ENCODE results near the gene DLST. TPM values are rescaled to one million over a fixed set of nuclear protein-coding genes. Genes with fewer than 3 reads are reported as not detected.

DLST gene
- polyA plus RNA-seq, 1 of the 3 experiments (the other 2 are of a cell fraction), result 92.3 TPM

- CTCF ChIA-PET, result interaction anchor here (2.2 to 2.5 kb wide), 2 partner anchors 25 to 31 kb away, joined by 5 to 12 read pairs; no protein-coding TSS in a partner anchor
- Histone ChIP-seq H4K20me1 (ENCODE audit: insufficient read depth) (no peaks in the 10 kb centered on the region), H3K4me3 (ENCODE audit: low read depth in 2 of 2, low read length in 1 of 2) (no peak overlapping the region), H3K9me2 (no peaks in the 10 kb centered on the region; the same call in 1 of the 2 replicates), H3K79me2 (ENCODE audit: insufficient read depth) (0 out of 2 replicates have a peak, but pooled peaks cover 5% of the 10 kb centered on the region), H3K36me3 (replicated peaks in 1 of 2; ENCODE audit: control insufficient read depth in 1 of 2, insufficient read depth in 2 of 2, low read length in 1 of 2) (peaks cover 43 to 59% of the 10 kb centered on the region in 2 experiments), H3K9ac (no peak overlapping the region), H3K27ac (ENCODE audit: low read depth in 2 of 2, low read length in 1 of 2) (peak overlapping the region; percentile 72 to 83), H3F3A (replicated peaks; ENCODE audit: insufficient read depth) (peaks cover 43% of the 10 kb centered on the region), H3K4me1 (ENCODE audit: control insufficient read depth in 1 of 2, insufficient read depth in 2 of 2, low read depth in 1 of 2, low read length in 1 of 2) (peaks cover 19 to 22% of the 10 kb centered on the region in 2 experiments), H2AFZ (ENCODE audit: low read depth) (no peak overlapping the region), H3K9me3 (no peaks in the 10 kb centered on the region), H3K27me3 (ENCODE audit: insufficient read depth) (no peaks in the 10 kb centered on the region), H3K4me2 (peak overlapping the region; percentile 38)
- TF ChIP-seq REST (IDR thresholded peaks at IDR 0.05; ENCODE audit: low read depth, low read length) (no peak), FOSL2 (IDR thresholded peaks at IDR 0.05; ENCODE audit: borderline replicate concordance, low read depth) (peak; percentile 1; the same call in 1 of the 2 replicates), MXI1 (IDR thresholded peaks at IDR 0.05; ENCODE audit: low read depth, low read length) (no peak)
- DNase-seq, result no peak
- 78% methylated on average over 5 of the region's 5 CpGs for WGBS (ENCODE audit: low lambda C conversion rate)
- POLR2A ChIA-PET, result no interaction called here
These were observed 46.9 kb upstream of the DLST start for GRCh38 chr14:74834692-74835392.

- CTCF ChIA-PET, result interaction anchor here (0.7 to 2.5 kb wide), 4 partner anchors 20 to 70 kb away, joined by 3 to 12 read pairs (median 7); no protein-coding TSS in a partner anchor
- POLR2A ChIA-PET, result no interaction called here
- WGBS (ENCODE audit: low lambda C conversion rate), result 79% methylated on average over 7 of the region's 7 CpGs
These were observed 46.0 kb upstream of the DLST start for GRCh38 chr14:74835645-74836250.

More at GRCh38 chr14:74835645-74836250, 46.0 kb upstream of the DLST start:
- DNase-seq, result no peak
- Histone ChIP-seq H3K79me2 (ENCODE audit: insufficient read depth) (0 out of 2 replicates have a peak, but pooled peaks cover 5% of the 10 kb centered on the region), H3K9me2 (no peaks in the 10 kb centered on the region; the same call in 1 of the 2 replicates), H3K4me1 (ENCODE audit: control insufficient read depth in 1 of 2, insufficient read depth in 2 of 2, low read depth in 1 of 2, low read length in 1 of 2) (peaks cover 19 to 22% of the 10 kb centered on the region in 2 experiments), H3K27me3 (ENCODE audit: insufficient read depth) (no peaks in the 10 kb centered on the region), H2AFZ (ENCODE audit: low read depth) (no peak overlapping the region), H3F3A (replicated peaks; ENCODE audit: insufficient read depth) (peaks cover 43% of the 10 kb centered on the region), H3K9me3 (no peaks in the 10 kb centered on the region), H3K4me2 (no peak overlapping the region; the same call in 1 of the 2 replicates), H4K20me1 (ENCODE audit: insufficient read depth) (no peaks in the 10 kb centered on the region), H3K27ac (ENCODE audit: low read depth in 2 of 2, low read length in 1 of 2) (peak overlapping the region; percentile 72 to 83), H3K9ac (no peak overlapping the region), H3K4me3 (ENCODE audit: low read depth in 2 of 2, low read length in 1 of 2) (no peak overlapping the region), H3K36me3 (replicated peaks in 1 of 2; ENCODE audit: control insufficient read depth in 1 of 2, insufficient read depth in 2 of 2, low read length in 1 of 2) (peaks cover 43 to 57% of the 10 kb centered on the region in 2 experiments)
- TF ChIP-seq FOXM1 (IDR thresholded peaks at IDR 0.05; ENCODE audit: low read depth) (no peak), CTCF (IDR thresholded peaks at IDR 0.05) (no peak), MAX (IDR thresholded peaks at IDR 0.05; ENCODE audit: low read depth) (no peak), NRF1 (IDR thresholded peaks at IDR 0.05; ENCODE audit: low read depth, low read length) (no peak)
